A549 (cell line): Measurements from ENCODE around the gene CCDC73.

ENCODE experiments used
- BHLHE40 ChIP-seq: IDR thresholded peaks from 2 replicates; pipeline ENCODE4 v1.6.1; 2012; ENCODE audit warnings: low read depth, low read length, inconsistent platforms
- CBX2 ChIP-seq: fragments of 200-600 bp; sonication (generic); IDR thresholded peaks from 2 replicates; pipeline ENCODE4 v1.6.1; 2016; ENCODE audit warnings: low read depth, mild to moderate bottlenecking, borderline replicate concordance
- CTCF ChIP-seq: fragments of >200 bp; sonication (Bioruptor Twin); formaldehyde crosslinking; IDR thresholded peaks from 3 replicates; pipeline ENCODE4 v1.5.1; 2016

DNA sequence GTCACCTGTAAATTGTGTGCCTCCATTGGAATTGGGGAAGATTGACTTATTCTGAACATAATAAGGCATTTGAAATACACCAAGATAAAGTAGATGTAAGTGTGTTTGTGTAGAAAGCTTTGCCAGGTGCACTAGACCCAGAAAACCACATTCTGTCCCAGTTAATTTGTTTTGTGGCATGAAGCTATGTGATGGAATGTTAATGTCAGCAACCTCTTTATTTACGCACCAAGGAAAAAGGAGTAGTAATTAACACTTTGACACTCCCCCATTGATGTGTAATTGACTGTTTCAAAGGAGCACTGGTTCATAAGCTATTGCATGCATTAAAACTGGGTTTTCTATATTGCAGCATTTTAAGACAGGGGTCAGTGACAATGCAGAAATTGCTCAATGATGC, 196.5 kb downstream of the CCDC73 start:
- TF ChIP-seq CTCF (no peak), CBX2 (no peak), BHLHE40 (no peak)
